ENCODE measurements around the gene MED12. TPM values are rescaled to one million over a fixed set of nuclear protein-coding genes. Genes with fewer than 3 reads are reported as not detected.

Gene MED12
- total and polyA plus RNA-seq, 10 of the 15 experiments (the other 5 are each of a cell fraction or from before 2014, with no cell fraction given) = 0.68 to 28.5 (median 13.7) TPM

DNA sequence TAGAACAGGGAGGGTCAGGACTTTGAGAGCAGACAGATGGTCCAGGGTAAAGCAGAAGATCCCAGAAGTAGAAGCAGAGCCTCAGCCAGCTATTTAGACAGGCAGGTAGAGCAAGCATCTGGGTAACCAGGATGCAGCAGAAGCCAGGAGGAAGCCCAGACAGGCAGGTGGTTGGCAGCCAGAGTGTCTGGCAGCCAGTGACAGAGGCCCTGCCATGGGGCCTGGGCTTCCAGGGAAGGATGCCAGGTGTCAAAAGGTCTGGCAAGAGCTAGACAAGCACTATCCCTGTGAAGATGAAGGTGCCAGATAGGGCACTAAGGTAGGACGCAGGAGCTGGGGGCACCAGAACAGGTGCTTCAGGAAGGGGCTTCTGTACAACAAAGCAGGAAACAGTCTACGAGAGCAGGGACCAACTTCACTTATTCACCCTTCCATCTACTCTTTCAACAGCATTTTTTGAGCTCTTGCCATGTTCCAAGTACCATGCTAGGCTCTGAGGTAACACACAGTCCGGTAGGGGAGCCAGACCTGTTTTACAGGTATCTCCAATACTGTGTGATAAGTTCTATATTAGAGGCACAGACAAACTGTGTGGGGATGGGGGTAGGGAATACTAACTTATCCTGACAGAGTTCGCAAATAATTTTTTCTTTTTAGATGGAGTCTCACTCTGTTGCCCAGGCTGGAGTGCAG, 66.6 kb downstream of the MED12 start:
- TF ChIP-seq, protein P1, sequence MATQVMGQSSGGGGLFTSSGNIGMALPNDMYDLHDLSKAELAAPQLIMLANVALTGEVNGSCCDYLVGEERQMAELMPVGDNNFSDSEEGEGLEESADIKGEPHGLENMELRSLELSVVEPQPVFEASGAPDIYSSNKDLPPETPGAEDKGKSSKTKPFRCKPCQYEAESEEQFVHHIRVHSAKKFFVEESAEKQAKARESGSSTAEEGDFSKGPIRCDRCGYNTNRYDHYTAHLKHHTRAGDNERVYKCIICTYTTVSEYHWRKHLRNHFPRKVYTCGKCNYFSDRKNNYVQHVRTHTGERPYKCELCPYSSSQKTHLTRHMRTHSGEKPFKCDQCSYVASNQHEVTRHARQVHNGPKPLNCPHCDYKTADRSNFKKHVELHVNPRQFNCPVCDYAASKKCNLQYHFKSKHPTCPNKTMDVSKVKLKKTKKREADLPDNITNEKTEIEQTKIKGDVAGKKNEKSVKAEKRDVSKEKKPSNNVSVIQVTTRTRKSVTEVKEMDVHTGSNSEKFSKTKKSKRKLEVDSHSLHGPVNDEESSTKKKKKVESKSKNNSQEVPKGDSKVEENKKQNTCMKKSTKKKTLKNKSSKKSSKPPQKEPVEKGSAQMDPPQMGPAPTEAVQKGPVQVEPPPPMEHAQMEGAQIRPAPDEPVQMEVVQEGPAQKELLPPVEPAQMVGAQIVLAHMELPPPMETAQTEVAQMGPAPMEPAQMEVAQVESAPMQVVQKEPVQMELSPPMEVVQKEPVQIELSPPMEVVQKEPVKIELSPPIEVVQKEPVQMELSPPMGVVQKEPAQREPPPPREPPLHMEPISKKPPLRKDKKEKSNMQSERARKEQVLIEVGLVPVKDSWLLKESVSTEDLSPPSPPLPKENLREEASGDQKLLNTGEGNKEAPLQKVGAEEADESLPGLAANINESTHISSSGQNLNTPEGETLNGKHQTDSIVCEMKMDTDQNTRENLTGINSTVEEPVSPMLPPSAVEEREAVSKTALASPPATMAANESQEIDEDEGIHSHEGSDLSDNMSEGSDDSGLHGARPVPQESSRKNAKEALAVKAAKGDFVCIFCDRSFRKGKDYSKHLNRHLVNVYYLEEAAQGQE (IDR thresholded peaks at IDR 0.05; ENCODE audit: low read depth, low read length) = no peak
- TF ChIP-seq WRNIP1 (IDR thresholded peaks at IDR 0.05; ENCODE audit: borderline replicate concordance, low read depth, low read length) (no peak), SUZ12 (IDR thresholded peaks at IDR 0.05; ENCODE audit: unreplicated experiment) (no peak), YBX1 (IDR thresholded peaks at IDR 0.05) (no peak), SMAD5 (IDR thresholded peaks at IDR 0.05; ENCODE audit: low read depth) (no peak), NFXL1 (IDR thresholded peaks at IDR 0.05; ENCODE audit: borderline replicate concordance) (no peak), SREBF2 (IDR thresholded peaks at IDR 0.05; ENCODE audit: low read length) (no peak), SREBF1 (IDR thresholded peaks at IDR 0.05; ENCODE audit: low read length) (no peak), IRF4 (IDR thresholded peaks at IDR 0.05; ENCODE audit: low read depth, low read length) (no peak), FOS (IDR thresholded peaks at IDR 0.05; ENCODE audit: borderline replicate concordance, extremely low read depth, insufficient read length) (no peak), KDM1A (IDR thresholded peaks at IDR 0.05; ENCODE audit: borderline replicate concordance) (no peak)
- TF ChIP-seq, protein P2, sequence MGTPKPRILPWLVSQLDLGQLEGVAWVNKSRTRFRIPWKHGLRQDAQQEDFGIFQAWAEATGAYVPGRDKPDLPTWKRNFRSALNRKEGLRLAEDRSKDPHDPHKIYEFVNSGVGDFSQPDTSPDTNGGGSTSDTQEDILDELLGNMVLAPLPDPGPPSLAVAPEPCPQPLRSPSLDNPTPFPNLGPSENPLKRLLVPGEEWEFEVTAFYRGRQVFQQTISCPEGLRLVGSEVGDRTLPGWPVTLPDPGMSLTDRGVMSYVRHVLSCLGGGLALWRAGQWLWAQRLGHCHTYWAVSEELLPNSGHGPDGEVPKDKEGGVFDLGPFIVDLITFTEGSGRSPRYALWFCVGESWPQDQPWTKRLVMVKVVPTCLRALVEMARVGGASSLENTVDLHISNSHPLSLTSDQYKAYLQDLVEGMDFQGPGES (IDR thresholded peaks at IDR 0.05) = no peak
- TF ChIP-seq, protein P3, sequence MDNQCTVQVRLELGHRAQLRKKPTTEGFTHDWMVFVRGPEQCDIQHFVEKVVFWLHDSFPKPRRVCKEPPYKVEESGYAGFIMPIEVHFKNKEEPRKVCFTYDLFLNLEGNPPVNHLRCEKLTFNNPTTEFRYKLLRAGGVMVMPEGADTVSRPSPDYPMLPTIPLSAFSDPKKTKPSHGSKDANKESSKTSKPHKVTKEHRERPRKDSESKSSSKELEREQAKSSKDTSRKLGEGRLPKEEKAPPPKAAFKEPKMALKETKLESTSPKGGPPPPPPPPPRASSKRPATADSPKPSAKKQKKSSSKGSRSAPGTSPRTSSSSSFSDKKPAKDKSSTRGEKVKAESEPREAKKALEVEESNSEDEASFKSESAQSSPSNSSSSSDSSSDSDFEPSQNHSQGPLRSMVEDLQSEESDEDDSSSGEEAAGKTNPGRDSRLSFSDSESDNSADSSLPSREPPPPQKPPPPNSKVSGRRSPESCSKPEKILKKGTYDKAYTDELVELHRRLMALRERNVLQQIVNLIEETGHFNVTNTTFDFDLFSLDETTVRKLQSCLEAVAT (IDR thresholded peaks at IDR 0.05) = no peak
- CTCF ChIA-PET = interaction anchor here (1.2 kb wide), 1 partner anchor 13 kb away, joined by 3 read pairs; no protein-coding TSS in a partner anchor
- H3K27ac ChIP-seq (ENCODE audit: control insufficient read depth, insufficient read depth) = no peak overlapping the region
- no peak overlapping the region for H3K4me3 ChIP-seq
- 41% methylated on average over 3 of the region's 4 CpGs for WGBS (ENCODE audit: insufficient coverage, insufficient replicate concordance, low lambda C conversion rate, missing lambda C conversion rate)
- DNase-seq (ENCODE audit: low read depth, low spot score) (no peak), FAIRE-seq (no peak), ATAC-seq (no peak)
- H3K9me3 ChIP-seq (replicated peaks; ENCODE audit: control insufficient read depth, insufficient read depth, low read length) = no peaks in the 10 kb centered on the region
- no TSS peak for BruUV-seq (replicated peaks)
- H3K36me3 ChIP-seq (ENCODE audit: control insufficient read depth in 2 of 2, insufficient read depth in 2 of 2, low read length in 1 of 2) = no peaks in the 10 kb centered on the region; a peak in 1 of 4 replicates
- no peak overlapping the region for H3K4me2 ChIP-seq (ENCODE audit: control insufficient read depth, insufficient read depth)
- no peak overlapping the region for H3K9ac ChIP-seq (ENCODE audit: control insufficient read depth, insufficient read depth, low read length)
- in situ Hi-C loops (cut with MboI) (no loop called here), intact Hi-C loops (cut with micrococcal nuclease; ENCODE audit: unreplicated experiment) (loop anchor here (5.0 kb wide), 1 partner anchor 67 kb away; the partner anchor contains the start of gene ZMYM3)
- RAD21 ChIA-PET (ENCODE audit: unreplicated experiment) = no interaction called here
- H3K27me3 ChIP-seq (replicated peaks in 1 of 2; ENCODE audit: control insufficient read depth in 2 of 2, insufficient read depth in 2 of 2, low read length in 1 of 2) = no peaks in the 10 kb centered on the region
- H3K4me1 ChIP-seq (ENCODE audit: control insufficient read depth, insufficient read depth, low read length) = no peaks in the 10 kb centered on the region
- POLR2A ChIA-PET = interaction anchor here (7.8 kb wide), 1 partner anchor 12 kb away, joined by 76 read pairs; no protein-coding TSS in a partner anchor
- no peaks in the 10 kb centered on the region; the same call in 1 of the 2 replicates for H3K79me2 ChIP-seq (ENCODE audit: control insufficient read depth, insufficient read depth, low read length)
- H2AFZ ChIP-seq (ENCODE audit: control insufficient read depth, low read depth, low read length) = no peak overlapping the region
- SMC1A ChIA-PET (ENCODE audit: uncharacterized antibody, unreplicated experiment) = interaction anchor here (0.5 kb wide), 1 partner anchor 159 kb away, joined by 3 read pairs; no protein-coding TSS in a partner anchor
- H4K20me1 ChIP-seq (ENCODE audit: control insufficient read depth, insufficient read depth) = no peaks in the 10 kb centered on the region
